B cell (primary cell): ENCODE data around the gene IFT20.

ENCODE experiments used
- EZH2 ChIP-seq: IDR thresholded peaks from 2 replicates; pipeline ENCODE4 v1.6.1; 2012; ENCODE audit warnings: borderline replicate concordance, low read depth, mild to moderate bottlenecking, moderate library complexity, low read length; ENCODE audit not compliant: insufficient read depth, poor library complexity, severe bottlenecking
- TF ChIP-seq, protein P1 (sequence below): fragments of 200-600 bp; IDR thresholded peaks from one replicate; pipeline ENCODE4 v1.8.0; 2022; ENCODE audit warnings: antibody characterized with exemption, mild to moderate bottlenecking

GRCh38 chr17:28345419-28346198 lies 10.3 kb upstream of the IFT20 start:
- TF ChIP-seq, protein P1, sequence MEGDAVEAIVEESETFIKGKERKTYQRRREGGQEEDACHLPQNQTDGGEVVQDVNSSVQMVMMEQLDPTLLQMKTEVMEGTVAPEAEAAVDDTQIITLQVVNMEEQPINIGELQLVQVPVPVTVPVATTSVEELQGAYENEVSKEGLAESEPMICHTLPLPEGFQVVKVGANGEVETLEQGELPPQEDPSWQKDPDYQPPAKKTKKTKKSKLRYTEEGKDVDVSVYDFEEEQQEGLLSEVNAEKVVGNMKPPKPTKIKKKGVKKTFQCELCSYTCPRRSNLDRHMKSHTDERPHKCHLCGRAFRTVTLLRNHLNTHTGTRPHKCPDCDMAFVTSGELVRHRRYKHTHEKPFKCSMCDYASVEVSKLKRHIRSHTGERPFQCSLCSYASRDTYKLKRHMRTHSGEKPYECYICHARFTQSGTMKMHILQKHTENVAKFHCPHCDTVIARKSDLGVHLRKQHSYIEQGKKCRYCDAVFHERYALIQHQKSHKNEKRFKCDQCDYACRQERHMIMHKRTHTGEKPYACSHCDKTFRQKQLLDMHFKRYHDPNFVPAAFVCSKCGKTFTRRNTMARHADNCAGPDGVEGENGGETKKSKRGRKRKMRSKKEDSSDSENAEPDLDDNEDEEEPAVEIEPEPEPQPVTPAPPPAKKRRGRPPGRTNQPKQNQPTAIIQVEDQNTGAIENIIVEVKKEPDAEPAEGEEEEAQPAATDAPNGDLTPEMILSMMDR = no peak
- no peak for TF ChIP-seq EZH2
